Measurements from ENCODE around the gene PLAU. TPM values are rescaled to one million over a fixed set of nuclear protein-coding genes. Genes with fewer than 3 reads are reported as not detected.

Gene PLAU
- total RNA-seq: 14.9 and 25.1 TPM in 2 replicates

GRCh38 chr10:73910764-73911552 is at the start of gene PLAU:
PLAU (plus strand) TSS chr10:73911132; CDS start chr10:73911556, 424 bp downstream.

GRCh38 chr10:73874267-73875138 is 36.4 kb upstream of the PLAU start, which contains the start of gene CAMK2G:
CAMK2G (minus strand) TSS chr10:73874555; CDS start chr10:73874461, 94 bp downstream.

Other genes starting within 250 kb of the PLAU start
- gene AGAP5, start 213.0 kb upstream of the PLAU start, total RNA-seq: 1.6 TPM in 1 of 2 replicates, not detected in the other
- 67.7 and 68.9 TPM in 2 replicates for gene SEC24C, start 166.8 kb upstream of the PLAU start, total RNA-seq
- gene CHCHD1, start 129.1 kb upstream of the PLAU start, total RNA-seq: 37.2 and 39.2 TPM in 2 replicates
- 54.8 and 57.4 TPM in 2 replicates for gene ZSWIM8, start 125.5 kb upstream of the PLAU start, total RNA-seq
- 21.9 and 27.3 TPM in 2 replicates for gene NDST2, start 99.5 kb upstream of the PLAU start, total RNA-seq
- gene CAMK2G, start 36.6 kb upstream of the PLAU start, total RNA-seq: 21.4 and 23.6 TPM in 2 replicates
- gene VCL, start 87.0 kb downstream of the PLAU start, total RNA-seq: 120 and 126 TPM in 2 replicates
- 31.4 and 31.5 TPM in 2 replicates for gene AP3M1, start 239.7 kb downstream of the PLAU start, total RNA-seq
- 76.0 and 85.3 TPM in 2 replicates for gene ADK, start 240.1 kb downstream of the PLAU start, total RNA-seq

Measured in myometrial cell (primary cell).